ENCODE results near the gene PORCN.

PORCN gene

DNA sequence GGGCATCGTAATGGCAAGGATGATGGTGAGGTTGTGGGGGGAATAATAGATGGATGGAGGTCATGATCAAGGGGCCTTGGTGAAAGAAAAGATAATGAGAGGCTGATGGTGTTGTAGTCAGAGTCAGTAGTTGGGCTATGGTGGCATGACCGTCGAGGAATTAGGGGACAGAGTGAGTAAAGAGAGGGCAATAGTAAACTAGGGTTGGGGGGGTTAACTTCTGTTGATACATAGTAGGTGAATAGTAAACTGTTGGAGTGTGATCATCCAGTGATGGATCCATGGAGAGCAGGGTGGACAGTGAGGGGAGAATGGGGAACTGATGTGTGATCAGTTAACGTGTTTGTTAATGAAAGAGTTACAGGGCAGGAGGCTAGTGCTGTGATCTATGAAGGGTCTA is 31.9 kb upstream of the PORCN start:
- DNase-seq (ENCODE audit: low read depth) = no peak

DNA sequence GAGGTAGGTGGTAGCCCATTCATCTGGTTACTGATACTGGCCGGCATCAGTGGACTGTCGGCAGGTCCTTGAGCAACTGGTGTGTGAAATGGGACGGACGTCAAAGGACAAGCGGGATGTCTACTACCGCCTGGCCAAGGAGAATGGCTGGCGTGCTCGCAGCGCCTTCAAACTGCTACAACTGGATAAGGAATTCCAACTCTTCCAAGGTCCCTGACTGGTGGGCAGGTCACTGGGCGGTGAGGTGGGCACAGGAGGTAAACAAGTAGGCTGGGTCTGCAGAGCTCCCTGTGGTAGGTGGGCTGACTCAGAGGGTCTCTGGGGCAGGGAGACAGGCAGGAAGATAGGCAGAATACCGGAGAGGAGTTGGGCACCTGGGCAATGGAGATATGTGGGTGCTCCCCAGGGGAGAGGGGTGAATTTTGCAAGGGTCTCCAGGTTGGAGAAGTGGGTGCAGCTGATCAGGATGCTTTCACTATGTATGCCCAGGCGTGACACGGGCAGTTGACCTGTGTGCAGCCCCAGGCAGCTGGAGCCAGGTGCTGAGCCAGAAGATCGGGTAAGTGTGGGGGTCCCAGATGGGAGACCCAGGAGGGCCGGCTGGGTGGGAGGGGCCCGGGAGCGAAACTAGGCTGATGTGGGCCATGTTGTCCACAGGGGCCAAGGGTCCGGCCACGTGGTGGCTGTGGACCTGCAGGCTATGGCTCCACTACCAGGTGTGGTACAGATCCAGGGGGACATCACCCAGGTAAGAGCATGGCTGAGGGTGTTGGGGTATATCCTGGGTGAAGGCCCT is 30.6 kb upstream of the PORCN start:
- no peak for DNase-seq (ENCODE audit: low read depth)

DNA sequence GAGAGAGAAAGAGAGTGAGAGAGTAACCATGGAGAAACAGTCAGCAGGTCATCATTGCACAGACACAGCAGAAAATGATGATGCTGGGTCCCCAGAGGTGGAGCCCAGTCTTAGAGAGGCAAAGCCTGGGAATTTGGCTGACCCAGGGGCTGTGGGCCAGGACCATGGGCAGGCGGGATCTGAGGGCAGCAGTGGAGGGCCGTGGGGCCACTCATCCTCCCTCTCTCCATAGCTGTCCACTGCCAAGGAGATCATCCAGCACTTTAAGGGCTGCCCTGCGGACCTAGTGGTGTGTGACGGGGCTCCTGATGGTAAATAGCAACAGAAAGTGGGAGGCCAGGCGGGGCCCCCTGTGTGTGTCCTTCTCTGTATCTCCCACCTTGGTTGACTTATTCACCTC is 30.0 kb upstream of the PORCN start:
- no peak for DNase-seq (ENCODE audit: low read depth)

DNA sequence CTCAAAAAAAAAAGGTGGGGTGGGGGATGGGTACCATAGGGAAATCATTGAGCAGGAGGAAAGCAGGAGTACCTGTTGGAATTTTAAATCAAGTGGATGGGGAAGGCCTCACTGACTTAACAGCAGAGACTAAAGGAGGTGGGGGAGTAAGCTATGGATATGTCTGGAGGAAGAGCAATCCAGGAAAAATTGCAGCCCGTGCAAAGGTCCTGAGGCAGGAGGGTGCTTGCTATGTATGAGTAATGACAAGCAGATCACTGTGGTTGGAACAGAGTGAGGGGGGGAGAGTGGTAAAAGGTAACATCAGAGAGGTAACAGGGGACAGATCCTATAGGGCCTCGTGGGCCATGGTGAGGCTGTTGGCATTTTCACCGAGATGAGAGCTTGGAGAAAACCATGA is 28.6 kb upstream of the PORCN start:
- no peak for DNase-seq (ENCODE audit: low read depth)

DNA sequence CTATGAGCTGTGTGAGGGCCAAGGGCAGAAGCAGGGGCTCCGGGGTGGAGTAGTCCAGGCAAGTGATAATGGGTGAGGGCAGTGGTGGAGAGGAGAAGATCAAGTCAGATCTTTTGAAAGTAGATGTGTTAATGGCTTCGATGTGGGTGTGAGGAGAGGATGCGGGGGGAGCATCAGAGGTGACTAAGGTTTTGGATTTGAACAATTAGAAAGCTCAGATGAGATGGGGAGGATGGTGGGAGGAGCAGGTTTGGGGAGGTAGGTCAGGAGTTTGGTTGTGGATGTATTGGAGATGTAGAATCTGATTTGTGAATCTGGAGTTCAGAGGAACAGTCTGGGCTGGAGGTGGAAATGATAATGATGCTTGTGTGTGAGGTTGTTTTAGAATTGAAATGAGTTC is 28.2 kb upstream of the PORCN start:
- DNase-seq (ENCODE audit: low read depth) = no peak

DNA sequence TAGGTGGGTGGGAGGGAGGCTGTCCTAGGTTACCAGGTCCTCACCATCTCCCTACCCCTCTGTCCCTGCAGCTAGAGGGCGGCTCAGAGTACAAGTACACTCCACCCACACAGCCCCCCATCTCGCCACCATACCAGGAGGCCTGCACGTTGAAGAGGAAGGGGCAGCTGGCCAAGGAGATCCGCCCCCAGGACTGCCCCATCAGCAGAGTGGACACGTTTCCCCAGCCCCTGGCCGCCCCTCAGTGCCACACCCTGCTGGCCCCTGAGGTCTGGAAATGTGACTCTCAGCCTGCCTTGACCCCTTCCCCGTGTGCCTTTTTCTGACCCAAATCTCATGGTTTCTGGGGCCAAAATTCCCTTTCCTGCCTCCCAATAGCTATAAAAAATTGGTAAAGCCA is 26.3 kb upstream of the PORCN start:
- no peak for DNase-seq (ENCODE audit: low read depth)

DNA sequence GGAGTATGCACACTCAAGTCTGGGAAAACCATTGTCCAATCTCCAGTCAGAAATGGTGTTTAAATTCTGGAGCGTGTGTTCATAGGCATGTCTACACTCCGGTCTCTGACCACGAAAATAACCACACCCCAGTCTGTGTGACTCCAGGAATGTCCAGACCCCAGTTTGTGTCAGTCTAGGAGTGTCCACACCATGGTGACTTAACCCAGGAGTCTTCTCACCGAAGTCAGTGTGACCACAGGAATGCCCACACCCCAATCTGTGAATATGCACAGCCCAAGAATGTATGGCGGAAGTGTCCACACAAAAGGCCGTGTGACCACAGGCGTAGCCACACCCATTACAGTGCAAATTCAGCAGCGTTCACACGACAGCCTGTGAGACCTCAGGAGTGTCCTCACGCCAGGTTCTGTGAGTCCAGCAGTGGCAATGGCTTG is 21.4 kb upstream of the PORCN start:
- DNase-seq (ENCODE audit: low read depth) = peak; percentile 92

DNA sequence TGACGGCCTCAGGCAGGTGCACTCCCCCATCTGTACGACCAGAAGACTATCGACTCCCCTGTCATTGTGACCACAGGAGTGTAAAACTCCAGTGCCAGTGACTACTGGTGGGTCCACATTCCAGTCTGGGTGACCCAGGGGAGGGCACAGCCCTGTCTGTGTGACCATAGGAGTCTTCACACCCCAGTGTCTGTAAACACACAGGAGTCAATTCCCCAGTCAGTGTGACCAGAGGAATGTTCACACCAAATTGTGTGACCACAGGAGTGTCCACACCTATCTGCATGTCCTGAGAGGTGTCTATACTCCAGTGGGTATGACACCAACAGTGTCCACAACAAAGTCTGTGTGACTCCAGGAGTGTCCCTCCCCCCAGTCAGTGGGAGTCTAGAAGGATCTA is 20.8 kb upstream of the PORCN start:
- no peak for DNase-seq (ENCODE audit: low read depth)

DNA sequence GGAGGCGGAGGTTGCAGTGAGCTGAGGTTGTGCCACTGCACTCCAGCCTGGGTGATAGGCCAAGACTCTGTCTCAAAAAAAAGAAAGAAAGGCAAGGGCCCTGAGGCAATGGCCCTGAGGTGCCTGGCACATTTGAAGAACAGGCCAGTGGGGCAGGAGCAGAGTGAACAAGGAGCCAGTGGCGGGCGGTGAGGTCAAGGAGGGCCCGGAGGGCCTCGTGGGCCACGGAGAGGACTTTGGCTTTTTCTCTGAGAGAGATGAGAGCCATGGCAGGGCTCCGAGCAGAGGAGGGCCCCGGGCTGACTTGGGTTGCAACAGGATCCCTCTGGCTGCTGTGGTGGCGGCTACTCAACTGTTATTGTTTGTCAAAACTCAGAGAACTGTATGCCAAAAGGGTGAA is 19.5 kb upstream of the PORCN start:
- no peak for DNase-seq (ENCODE audit: low read depth)

DNA sequence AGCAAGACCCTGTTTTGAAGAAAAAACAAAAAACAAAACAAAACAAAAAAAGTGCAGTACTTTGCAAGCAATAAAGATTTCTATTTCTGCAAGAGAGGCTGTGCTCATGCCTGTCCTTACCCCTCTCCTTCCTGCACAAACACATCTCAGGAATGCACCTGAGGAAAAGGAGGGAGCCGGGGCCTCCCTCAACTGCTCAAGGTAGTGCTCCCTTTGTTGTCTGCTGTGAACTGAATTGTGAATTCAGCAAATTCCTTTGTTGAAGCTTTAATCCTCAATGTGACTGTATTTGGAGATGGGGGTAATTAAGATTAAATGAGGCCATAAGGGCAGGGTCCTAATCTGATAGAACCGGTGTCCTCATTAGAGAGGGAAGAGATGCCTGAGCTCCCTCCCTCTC is 18.9 kb upstream of the PORCN start:
- DNase-seq (ENCODE audit: low read depth) = no peak

DNA sequence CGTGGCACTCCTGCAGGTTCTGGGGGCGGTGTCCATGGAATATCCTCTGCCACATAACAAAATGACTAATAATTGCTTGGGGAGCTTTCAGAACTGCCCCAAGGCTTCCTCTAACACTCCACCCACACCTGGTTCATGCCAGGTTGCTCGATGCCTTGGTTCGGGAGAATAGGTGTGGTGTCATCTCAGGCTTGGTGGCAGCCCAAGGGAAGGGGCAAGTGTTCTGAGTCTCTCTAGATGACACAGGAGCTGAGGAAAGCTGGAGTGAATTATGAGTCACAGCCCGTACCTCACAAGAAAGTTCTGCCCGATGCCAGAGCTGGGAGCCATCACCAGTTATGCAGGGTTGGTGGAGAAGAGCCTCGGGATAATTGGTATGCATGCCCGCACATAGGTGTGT is 18.1 kb upstream of the PORCN start:
- DNase-seq (ENCODE audit: low read depth) = no peak

DNA sequence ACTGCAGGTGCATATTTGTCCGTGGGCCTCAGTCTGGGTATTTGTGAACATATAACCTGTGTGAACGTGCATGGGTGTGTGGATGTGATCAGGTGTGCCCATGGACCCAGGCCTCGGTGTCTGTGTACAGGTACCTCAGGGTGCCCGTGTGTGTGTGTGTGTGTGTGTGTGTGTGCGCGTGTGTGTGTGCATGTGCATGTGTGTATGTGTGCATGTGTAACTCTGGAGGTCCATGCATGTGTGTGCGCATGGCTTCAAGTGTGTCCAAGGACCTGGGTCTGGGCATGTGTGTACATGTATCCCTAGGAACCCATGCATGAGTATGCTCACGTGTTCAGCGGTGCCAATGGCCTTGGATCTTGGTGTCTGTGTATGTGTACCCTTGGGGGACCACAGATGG is 17.0 kb upstream of the PORCN start:
- DNase-seq (ENCODE audit: low read depth) = no peak

DNA sequence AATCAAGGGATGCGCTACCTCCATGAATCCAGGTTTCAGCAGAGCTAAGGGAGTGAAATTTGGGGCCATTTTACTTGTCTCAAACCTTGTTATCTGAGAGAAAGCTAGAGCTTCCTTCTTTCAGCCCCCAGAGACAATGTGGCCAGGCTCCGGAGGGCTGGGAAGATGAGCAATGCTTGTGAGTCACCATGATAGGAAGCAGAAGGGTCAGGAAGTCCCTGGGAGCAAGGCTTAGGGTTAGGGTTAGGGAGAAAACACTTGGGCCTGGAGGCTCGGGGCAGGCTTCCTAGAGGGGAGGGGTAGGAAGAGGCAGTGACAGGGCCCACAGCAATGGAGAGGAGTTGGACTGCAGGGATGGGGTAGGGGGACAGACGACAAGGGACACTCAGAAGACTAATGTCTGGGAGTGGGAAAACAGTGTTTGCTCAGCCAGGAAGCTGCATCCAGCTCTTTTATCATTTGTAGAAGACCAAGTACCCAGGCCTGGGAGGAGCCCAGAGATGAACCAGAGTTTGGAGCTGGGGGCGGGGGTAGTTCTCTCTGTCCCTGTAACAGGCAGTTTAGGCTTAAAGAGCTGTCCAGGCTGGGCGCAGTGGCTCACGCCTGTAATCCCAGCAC is 16.4 kb upstream of the PORCN start:
- DNase-seq (ENCODE audit: low read depth) = peak; percentile 50

DNA sequence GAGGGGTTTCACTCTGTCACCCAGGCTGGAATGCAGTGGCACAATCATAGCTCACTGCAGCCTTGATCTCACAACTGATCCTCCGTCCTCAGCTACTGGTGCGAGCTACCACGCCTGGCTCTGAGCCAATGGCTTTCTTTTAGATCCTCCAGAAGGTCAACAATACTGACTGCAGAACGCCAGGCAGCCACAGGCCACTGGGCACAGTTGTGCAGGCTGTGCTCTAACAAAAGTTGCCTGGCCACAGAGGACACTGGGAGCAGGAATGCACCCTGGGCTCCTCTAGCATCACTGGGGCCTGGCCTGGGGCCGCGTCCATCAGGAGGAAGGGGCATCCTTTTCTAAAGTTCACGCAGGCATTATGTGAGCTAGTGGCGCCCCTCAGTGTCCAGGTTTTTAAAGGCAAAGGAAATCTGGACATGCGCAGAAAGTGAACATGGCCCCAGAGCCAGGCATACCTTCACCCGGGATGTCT is 14.9 kb upstream of the PORCN start:
- peak; percentile 41 for DNase-seq (ENCODE audit: low read depth)

DNA sequence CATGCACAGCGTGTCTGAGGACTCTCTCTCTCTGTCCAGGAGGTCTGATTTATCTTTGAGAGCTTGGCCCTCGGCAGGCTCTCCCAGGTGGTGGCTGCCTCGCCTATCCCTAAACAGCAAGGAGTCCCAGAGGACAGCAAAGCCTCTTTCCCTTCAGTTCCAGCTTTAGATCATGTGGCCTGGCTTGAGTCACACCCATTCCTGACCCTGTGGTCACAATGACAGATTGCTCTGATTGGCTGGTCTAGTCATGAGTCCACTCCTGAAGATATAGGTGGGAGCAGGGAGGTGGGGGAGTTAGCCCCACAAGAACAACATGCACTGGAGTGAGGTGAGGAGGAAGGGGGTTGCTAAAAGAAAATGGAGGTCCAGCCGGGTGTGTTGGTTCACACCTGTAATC is 12.1 kb upstream of the PORCN start:
- no peak for DNase-seq (ENCODE audit: low read depth)

DNA sequence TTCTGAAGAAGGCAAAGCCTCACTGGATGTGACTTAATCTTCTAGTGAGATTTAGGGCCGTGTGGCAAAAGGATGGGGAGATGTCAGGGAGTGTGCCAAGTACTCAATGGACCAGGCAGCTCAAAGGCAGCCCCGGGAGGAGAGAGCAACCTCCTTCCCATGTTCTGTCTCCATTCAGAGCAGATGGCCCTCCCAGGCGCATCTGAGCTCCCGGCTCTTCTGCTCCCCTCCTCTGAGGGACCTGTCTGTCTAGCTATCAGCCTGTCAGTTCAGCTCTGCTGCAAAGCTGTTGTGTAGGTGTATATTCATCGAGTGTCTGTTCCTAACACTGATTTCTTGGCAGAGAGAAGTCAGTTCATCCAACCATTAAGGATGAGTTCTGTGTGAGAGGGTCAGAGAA is 10.9 kb upstream of the PORCN start:
- no peak for DNase-seq (ENCODE audit: low read depth)

DNA sequence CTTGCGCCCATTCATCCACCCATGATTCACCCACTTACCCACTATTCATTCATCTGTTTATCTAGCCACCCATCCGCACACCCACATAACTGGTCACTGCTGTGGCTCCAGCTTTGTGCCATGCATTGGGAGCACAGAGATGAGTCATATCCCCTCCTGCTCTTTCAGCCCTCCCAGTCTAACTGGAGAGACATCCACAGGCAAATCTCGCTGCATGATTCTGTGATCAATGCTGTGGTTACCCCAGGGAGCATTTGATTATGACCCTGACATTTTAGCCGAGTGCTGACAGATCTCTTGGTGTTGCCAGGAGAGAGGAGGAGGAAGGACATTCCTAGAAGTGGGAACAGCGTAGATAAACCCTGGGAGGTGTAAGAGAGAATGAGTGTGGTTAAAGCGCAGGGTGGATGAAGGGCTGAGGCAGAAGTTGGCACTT is 10.4 kb upstream of the PORCN start:
- peak; percentile 84 for DNase-seq (ENCODE audit: low read depth)

DNA sequence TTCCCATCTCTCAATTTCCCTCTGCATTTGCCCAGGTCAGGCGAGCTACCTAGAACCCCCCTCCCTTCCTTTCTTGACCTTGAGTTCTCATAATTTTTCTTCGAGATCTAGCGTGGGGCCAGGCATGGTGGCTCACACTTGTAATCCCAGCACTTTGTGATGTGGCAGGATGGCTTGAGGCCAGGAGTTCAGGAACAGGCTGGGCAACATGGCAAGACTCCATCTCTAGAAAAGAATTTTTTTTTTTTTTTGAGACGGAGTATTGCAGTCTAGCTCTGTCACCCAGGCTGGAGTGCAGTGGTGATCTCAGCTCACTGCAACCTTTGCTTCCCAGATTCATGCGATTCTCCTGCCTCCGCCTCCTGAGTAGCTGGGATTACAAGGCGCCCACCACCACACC is 4.5 kb upstream of the PORCN start:
- no peak for DNase-seq (ENCODE audit: low read depth)

DNA sequence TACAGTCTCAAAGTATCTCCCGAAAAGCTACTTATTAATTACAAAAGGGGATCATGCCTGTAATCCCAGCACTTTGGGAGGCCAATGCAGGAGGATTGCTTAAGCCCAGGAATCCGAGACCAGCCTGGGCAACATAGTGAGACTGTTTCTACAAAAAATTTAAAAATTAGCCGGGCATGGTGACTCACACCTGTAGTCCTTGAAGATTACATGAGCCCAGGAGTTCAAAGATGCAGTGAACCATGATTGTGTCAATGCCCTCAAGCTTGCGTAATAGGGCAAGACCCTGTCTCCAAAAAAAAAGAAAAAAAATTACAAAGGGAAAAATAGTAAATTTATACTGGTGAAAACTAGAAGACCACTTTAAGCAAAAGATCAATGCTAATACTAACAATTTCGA is 3.3 kb upstream of the PORCN start:
- DNase-seq (ENCODE audit: low read depth) = peak; percentile 27

DNA sequence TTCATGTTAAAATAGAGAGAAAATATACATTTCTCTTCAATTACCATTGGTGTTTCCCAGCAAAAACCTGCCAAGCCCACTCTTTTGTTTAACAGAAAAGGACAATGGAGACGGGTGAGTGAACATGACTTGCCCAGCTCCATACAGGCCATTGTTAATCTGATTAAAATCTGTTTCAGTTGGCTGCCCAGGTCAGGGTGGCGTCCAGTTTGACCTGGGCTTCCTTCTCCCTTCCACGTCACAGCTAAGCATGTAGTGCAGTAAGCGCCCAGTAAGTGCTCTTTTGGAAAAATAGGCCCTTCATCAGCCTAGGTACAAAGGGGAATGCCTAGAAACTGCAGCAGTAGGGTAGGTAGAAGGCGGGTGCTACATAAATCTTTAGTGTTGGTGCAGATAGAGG is 1.5 kb upstream of the PORCN start:
- no peak for DNase-seq (ENCODE audit: low read depth)

DNA sequence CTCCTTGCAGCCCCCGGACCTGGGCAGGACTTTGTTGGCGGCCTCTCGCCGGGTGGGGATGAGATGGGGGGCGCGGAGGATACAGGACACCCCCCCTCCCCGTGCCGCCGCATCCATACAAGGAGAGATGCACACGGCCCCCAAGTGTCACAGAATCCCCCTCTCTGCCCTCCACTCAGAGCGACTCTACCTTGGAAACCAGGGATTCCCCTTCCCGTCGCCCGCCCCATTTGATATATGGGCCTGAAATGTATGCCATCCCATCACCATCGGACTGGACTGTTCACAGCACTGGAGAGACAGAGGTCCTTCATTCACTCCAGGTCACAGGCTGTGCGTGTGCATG is 426 bp downstream of the PORCN start:
- DNase-seq (ENCODE audit: low read depth) = no peak

DNA sequence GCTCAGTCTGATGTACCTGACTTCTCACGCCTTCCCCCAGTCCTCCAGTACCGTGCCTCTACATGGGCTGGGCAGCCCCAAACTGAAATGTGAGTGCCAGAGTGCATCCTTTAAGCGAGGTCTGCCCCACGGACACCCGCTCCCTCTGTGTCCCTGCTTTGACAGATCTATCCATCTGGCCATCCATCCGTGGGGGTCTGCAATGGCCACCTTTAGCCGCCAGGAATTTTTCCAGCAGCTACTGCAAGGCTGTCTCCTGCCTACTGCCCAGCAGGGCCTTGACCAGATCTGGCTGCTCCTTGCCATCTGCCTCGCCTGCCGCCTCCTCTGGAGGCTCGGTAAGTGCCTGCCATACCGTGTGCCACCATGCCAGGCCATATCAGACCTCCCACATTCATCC is 827 bp downstream of the PORCN start:
- DNase-seq (ENCODE audit: low read depth) = no peak

DNA sequence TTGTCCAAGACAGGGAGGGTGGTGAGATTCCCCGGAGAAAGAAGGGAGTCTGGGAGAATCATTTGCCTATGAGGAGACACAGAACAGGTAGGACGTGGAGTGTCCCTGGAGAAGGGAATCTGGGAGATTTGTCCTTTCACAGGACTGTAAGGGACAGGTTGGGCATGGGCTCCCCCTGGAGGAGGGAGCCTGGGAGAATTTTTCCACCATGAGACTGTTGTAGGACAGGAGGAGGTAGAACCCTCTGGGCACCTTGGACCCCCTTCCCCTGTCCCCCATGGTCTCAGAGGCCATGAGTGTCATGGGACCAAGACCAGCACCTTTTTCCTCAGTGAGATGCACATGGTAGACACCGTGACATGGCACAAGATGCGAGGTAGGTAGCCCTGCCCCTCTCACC is 2.8 kb downstream of the PORCN start:
- no peak for DNase-seq (ENCODE audit: low read depth)

DNA sequence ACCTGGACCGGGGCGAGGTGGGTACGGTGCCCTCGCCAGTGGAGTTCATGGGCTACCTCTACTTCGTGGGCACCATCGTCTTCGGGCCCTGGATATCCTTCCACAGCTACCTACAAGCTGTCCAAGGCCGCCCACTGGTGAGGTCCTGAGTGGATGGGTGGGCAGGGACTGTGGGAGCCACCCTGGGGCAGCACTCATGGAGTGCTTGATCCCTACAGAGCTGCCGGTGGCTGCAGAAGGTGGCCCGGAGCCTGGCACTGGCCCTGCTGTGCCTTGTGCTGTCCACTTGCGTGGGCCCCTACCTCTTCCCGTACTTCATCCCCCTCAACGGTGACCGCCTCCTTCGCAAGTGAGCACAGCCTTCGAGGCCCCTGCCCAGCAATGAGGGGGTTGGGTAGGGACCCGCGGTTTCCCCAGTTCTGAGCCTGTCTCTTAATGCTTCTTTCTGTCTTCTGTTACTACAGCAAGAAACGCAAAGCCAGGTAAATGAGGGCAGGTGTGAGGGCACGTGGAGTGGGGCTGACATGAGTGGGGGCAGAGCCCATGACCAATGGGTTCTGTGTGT is 3.7 kb downstream of the PORCN start:
- no peak for DNase-seq (ENCODE audit: low read depth)

Measured in amniotic epithelial cell (primary cell).